Gastroesophageal sphincter (tissue), 3 donors: ENCODE measurements around the gene STK40.

Experiments
- EP300 ChIP-seq: sonication (generic); formaldehyde crosslinking; IDR thresholded peaks from one replicate; pipeline ENCODE4 v1.6.1; 2017; ENCODE audit warnings: antibody characterized with exemption, mild to moderate bottlenecking
- POLR2A ChIP-seq, 2 donors: fragments of 450-650 bp; IDR thresholded peaks; one replicate each; pipeline ENCODE4 v1.6.1; 2017; ENCODE audit warnings: antibody characterized with exemption in 2 of 2, mild to moderate bottlenecking in 2 of 2, moderate library complexity in 1 of 2
- POLR2AphosphoS5 ChIP-seq: sonication (generic); formaldehyde crosslinking; IDR thresholded peaks from one replicate; pipeline ENCODE4 v1.6.1; 2017; ENCODE audit warnings: antibody characterized with exemption
- TF ChIP-seq, protein P1 (sequence below), 4 experiments: fragments of 200-600 bp in 2 of 4; fragments of 450-650 bp in 2 of 4; sonication (generic) in 1 of 4; IDR thresholded peaks; one replicate each; pipeline ENCODE4 v1.5.1; 2017 to 2019; ENCODE audit warnings: antibody characterized with exemption in 4 of 4, mild to moderate bottlenecking in 2 of 4, moderate library complexity in 2 of 4

- TF ChIP-seq, protein P1, sequence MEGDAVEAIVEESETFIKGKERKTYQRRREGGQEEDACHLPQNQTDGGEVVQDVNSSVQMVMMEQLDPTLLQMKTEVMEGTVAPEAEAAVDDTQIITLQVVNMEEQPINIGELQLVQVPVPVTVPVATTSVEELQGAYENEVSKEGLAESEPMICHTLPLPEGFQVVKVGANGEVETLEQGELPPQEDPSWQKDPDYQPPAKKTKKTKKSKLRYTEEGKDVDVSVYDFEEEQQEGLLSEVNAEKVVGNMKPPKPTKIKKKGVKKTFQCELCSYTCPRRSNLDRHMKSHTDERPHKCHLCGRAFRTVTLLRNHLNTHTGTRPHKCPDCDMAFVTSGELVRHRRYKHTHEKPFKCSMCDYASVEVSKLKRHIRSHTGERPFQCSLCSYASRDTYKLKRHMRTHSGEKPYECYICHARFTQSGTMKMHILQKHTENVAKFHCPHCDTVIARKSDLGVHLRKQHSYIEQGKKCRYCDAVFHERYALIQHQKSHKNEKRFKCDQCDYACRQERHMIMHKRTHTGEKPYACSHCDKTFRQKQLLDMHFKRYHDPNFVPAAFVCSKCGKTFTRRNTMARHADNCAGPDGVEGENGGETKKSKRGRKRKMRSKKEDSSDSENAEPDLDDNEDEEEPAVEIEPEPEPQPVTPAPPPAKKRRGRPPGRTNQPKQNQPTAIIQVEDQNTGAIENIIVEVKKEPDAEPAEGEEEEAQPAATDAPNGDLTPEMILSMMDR (IDR thresholded peaks at IDR 0.05): no peak
- TF ChIP-seq EP300 (no peak), POLR2A (IDR thresholded peaks at IDR 0.05) (no peak), POLR2AphosphoS5 (no peak)
Measured at GRCh38 chr1:36328088-36328480, 57.6 kb downstream of the STK40 start.
